ENCODE measurements around the gene RNF128. TPM values are rescaled to one million over a fixed set of nuclear protein-coding genes. Genes with fewer than 3 reads are reported as not detected.

Gene RNF128
- total RNA-seq, 1 donor from 2014 or later = 14.8 TPM

DNA sequence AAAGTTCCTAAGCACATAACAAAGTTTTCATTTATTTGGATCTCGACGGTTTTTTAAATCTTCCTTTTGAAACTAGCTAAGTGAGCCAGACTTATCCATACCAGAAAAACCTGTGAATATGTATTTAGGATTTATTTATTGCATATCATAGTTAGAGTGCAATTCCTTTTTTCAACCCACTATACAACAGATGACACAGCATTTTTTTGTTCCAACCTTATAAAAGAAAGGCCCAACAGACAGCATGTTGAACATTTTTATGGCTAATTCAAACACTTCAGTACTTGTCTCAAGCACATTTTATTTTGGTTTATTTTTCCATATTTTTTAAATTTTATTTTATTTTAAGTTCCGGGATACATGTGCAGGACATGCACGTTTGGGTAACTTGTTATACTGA, 15.1 kb upstream of the RNF128 start:
- no peak overlapping the region for H3K27ac Mint-ChIP-seq
- H3K4me3 Mint-ChIP-seq = no peak overlapping the region
- H3K36me3 Mint-ChIP-seq = no peaks in the 10 kb centered on the region
- H3K4me1 Mint-ChIP-seq (ENCODE audit: unreplicated experiment) = no peaks in the 10 kb centered on the region
- no peaks in the 10 kb centered on the region for H3K27me3 Mint-ChIP-seq
- TF ChIP-seq, protein P1, sequence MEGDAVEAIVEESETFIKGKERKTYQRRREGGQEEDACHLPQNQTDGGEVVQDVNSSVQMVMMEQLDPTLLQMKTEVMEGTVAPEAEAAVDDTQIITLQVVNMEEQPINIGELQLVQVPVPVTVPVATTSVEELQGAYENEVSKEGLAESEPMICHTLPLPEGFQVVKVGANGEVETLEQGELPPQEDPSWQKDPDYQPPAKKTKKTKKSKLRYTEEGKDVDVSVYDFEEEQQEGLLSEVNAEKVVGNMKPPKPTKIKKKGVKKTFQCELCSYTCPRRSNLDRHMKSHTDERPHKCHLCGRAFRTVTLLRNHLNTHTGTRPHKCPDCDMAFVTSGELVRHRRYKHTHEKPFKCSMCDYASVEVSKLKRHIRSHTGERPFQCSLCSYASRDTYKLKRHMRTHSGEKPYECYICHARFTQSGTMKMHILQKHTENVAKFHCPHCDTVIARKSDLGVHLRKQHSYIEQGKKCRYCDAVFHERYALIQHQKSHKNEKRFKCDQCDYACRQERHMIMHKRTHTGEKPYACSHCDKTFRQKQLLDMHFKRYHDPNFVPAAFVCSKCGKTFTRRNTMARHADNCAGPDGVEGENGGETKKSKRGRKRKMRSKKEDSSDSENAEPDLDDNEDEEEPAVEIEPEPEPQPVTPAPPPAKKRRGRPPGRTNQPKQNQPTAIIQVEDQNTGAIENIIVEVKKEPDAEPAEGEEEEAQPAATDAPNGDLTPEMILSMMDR (conservative IDR thresholded peaks at IDR 0.05) = no peak
- DNase-seq (ENCODE audit: extremely low spot score, unreplicated experiment) = no peak
- no peaks in the 10 kb centered on the region for H3K9me3 Mint-ChIP-seq

DNA sequence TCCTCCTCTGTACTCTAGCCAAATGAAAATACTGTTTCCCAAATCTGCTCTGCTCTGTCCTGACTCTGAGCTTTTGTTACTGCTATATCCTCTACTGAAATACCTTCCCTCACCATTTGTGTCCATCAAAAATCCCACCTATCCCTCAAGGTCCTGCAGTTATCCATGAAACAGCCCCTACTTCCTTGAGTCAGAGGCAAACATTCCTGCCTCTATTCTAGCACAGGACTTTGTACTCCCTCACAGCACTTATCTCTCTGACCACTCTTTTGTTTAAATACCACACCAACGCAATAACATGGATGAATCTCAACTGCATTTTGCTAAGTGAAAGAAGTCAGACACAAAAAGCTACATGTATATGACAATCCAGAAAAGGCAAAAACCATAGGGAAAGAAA, 10.5 kb upstream of the RNF128 start:
- no peaks in the 10 kb centered on the region for H3K36me3 Mint-ChIP-seq
- DNase-seq (ENCODE audit: extremely low spot score, unreplicated experiment) = no peak
- TF ChIP-seq, protein P1 (conservative IDR thresholded peaks at IDR 0.05) = no peak
- H3K9me3 Mint-ChIP-seq = no peaks in the 10 kb centered on the region
- H3K4me1 Mint-ChIP-seq (ENCODE audit: unreplicated experiment) = no peaks in the 10 kb centered on the region
- no peak overlapping the region for H3K4me3 Mint-ChIP-seq
- H3K27me3 Mint-ChIP-seq = peaks cover 2% of the 10 kb centered on the region
- peak overlapping the region; percentile 24 for H3K27ac Mint-ChIP-seq

DNA sequence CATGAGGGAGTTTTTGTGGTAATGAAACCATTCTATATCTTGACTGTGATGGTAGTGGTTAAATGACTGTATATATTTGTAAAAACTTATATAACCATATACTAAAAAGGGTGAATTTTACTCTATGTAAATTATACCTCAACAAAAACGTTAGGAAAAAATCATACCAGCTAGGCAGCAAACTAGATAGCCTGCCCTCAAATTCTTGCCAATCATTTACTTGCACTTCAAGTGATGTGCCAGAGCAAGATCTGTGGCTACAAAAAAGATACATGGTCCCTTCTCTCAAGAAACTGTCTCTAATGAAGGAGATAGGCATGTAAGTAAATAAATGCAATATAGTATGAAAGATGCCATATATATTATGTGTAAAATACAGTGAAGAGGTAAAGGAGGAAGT, 10.0 kb upstream of the RNF128 start:
- no peak for DNase-seq (ENCODE audit: extremely low spot score, unreplicated experiment)
- H3K4me3 Mint-ChIP-seq = no peak overlapping the region
- peaks cover 4% of the 10 kb centered on the region for H3K27me3 Mint-ChIP-seq
- TF ChIP-seq, protein P1 (conservative IDR thresholded peaks at IDR 0.05) = no peak
- H3K36me3 Mint-ChIP-seq = no peaks in the 10 kb centered on the region
- no peaks in the 10 kb centered on the region for H3K4me1 Mint-ChIP-seq (ENCODE audit: unreplicated experiment)
- peak overlapping the region; percentile 24 for H3K27ac Mint-ChIP-seq
- H3K9me3 Mint-ChIP-seq = no peaks in the 10 kb centered on the region

DNA sequence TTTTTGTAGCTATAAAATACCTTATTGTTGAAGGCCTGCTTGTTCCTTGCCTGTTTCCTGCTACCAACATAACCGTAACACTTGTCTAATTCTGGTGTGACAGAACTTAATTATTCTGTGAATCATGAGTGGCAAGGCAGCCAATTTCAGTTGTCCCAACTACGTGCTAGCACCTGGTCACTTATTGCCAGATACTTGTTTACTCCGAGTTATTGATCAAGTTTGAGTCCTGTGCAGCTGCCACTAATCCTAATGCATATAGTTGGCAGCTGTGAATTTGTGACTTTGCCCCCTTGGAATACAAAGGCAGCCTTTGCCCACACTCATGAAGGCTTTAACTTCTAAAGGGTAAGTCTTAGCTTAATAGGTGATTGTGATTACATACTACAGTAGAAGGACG, 7.8 kb upstream of the RNF128 start:
- TF ChIP-seq, protein P1 (conservative IDR thresholded peaks at IDR 0.05) = no peak
- Mint-ChIP-seq H3K9me3 (no peaks in the 10 kb centered on the region), H3K4me3 (no peak overlapping the region), H3K27ac (no peak overlapping the region), H3K4me1 (ENCODE audit: unreplicated experiment) (no peaks in the 10 kb centered on the region), H3K27me3 (peaks cover 10% of the 10 kb centered on the region), H3K36me3 (no peaks in the 10 kb centered on the region)
- DNase-seq (ENCODE audit: extremely low spot score, unreplicated experiment) = no peak

DNA sequence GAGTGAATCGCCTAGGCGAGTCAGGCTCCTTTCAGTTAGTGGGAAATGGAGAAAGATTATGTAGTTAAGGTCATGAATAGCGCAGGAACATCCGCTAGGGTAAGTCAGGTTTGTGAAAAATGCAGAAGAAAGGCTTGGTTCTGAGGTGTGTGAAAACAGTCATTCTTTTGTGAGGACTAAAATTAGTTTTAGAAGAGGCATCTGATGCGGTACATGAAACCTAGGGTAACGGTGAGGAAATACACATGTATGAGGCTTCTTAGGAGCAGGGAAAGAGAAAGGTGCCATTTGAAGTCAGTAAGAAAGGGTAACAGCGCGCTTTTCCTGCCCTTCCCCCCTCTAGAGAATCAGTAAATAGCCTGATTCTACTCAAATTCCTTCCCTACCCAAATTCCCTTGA, 570 bp upstream of the RNF128 start:
- no peak for DNase-seq (ENCODE audit: extremely low spot score, unreplicated experiment)
- TF ChIP-seq, protein P1 (conservative IDR thresholded peaks at IDR 0.05) = peak; percentile 48
- Mint-ChIP-seq H3K27me3 (peaks cover 49% of the 10 kb centered on the region), H3K27ac (peak overlapping the region; percentile 45), H3K4me1 (ENCODE audit: unreplicated experiment) (no peaks in the 10 kb centered on the region), H3K9me3 (peaks cover 6% of the 10 kb centered on the region), H3K36me3 (no peaks in the 10 kb centered on the region), H3K4me3 (peak overlapping the region; percentile 87)

DNA sequence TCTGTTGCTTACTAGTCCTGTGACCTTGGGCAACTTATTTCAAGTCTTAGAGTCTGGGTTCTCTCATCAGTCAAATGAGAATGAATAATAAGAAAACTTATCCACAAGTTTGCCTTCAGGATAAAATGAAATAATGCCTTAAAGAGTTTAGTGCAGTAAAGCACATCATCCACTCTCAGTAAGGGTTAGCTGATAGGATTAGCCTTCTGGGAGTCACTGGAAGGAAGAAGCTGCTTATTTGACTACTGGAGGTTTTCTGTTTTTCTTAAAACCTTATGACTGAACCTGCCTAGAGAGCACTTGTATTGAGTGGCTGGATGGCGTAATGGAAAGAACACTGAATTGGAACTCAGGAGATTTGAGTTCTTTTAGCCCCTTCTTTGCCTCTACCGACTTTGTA, 1.8 kb downstream of the RNF128 start:
- H3K9me3 Mint-ChIP-seq = peaks cover 6% of the 10 kb centered on the region
- H3K4me3 Mint-ChIP-seq = peak overlapping the region; percentile 87
- no peak overlapping the region for H3K27ac Mint-ChIP-seq
- H3K4me1 Mint-ChIP-seq (ENCODE audit: unreplicated experiment) = no peaks in the 10 kb centered on the region
- H3K36me3 Mint-ChIP-seq = no peaks in the 10 kb centered on the region
- no peak for DNase-seq (ENCODE audit: extremely low spot score, unreplicated experiment)
- H3K27me3 Mint-ChIP-seq = peaks cover 43% of the 10 kb centered on the region
- TF ChIP-seq, protein P1 (conservative IDR thresholded peaks at IDR 0.05) = no peak

All from type B pancreatic cell (in vitro differentiated cells).